Caco-2 (cell line): ENCODE measurements around the gene CSF3. TPM values are rescaled to one million over a fixed set of nuclear protein-coding genes. Genes with fewer than 3 reads are reported as not detected.
A peak's percentile ranks its signal among the peaks of the same experiment; 100 is the strongest.

ENCODE experiments used
- BruUV-seq: library from RNA; stranded (reverse); fragments of 400-500 nt; replicated peaks from 2 replicates; lab custom pipeline; 2021; lab: Mats Ljungman, UMichigan
- CTCF ChIA-PET: fragments of 300-600 bp; sonication (Branson Sonifier 250); formaldehyde crosslinking; loops from one replicate; lab custom pipeline; 2022; ENCODE audit warnings: antibody characterized with exemption; lab: Charles Lee
- POLR2A ChIA-PET: fragments of 300-600 bp; sonication (Branson Sonifier 250); formaldehyde crosslinking; loops from one replicate; lab custom pipeline; 2022; ENCODE audit warnings: antibody characterized with exemption; lab: Charles Lee
- DNase-seq, 2 experiments: peaks; one replicate each; pipeline versions ENCODE4 v3.0.0 to v3.0.0-alpha.2; 2020 to 2022
- H3K27me3 ChIP-seq: replicated peaks from 2 replicates; pipeline ENCODE4 v1.6.0; 2011; ENCODE audit warnings: low read length; ENCODE audit not compliant: control insufficient read depth, insufficient read depth
- H3K36me3 ChIP-seq: 2 replicates; pipeline ENCODE4 v1.5.1; 2011; ENCODE audit warnings: low read length; ENCODE audit not compliant: control insufficient read depth, insufficient read depth
- H3K4me1 ChIP-seq: fragments of 250-450 bp; sonication (Bioruptor Pico); 2 replicates; pipeline ENCODE4 v1.5.1; 2020; ENCODE audit warnings: mild to moderate bottlenecking
- H3K4me3 ChIP-seq: 2 replicates; pipeline ENCODE4 v1.5.1; 2011; ENCODE audit warnings: low read depth, mild to moderate bottlenecking, control low read depth, low read length
- H3K9me3 ChIP-seq: fragments of 250-450 bp; sonication (Bioruptor Pico); 2 replicates; pipeline ENCODE4 v1.5.1; 2020; ENCODE audit warnings: mild to moderate bottlenecking, moderate library complexity
- H3K27ac Mint-ChIP-seq: one replicate; pipeline ENCODE4 v1.8.0; 2022; ENCODE audit warnings: mixed read lengths; ENCODE audit not compliant: unreplicated experiment
- H3K27me3 Mint-ChIP-seq: one replicate; pipeline ENCODE4 v1.8.0; 2022; ENCODE audit warnings: mixed read lengths; ENCODE audit not compliant: insufficient read depth, unreplicated experiment
- H3K36me3 Mint-ChIP-seq: one replicate; pipeline ENCODE4 v1.8.0; 2022; ENCODE audit warnings: mild to moderate bottlenecking, mixed read lengths; ENCODE audit not compliant: insufficient read depth, unreplicated experiment
- H3K4me1 Mint-ChIP-seq: one replicate; pipeline ENCODE4 v1.8.0; 2022; ENCODE audit warnings: low read depth, mixed read lengths; ENCODE audit not compliant: unreplicated experiment
- H3K4me3 Mint-ChIP-seq: one replicate; pipeline ENCODE4 v1.8.0; 2022; ENCODE audit warnings: mild to moderate bottlenecking, moderate library complexity, mixed read lengths; ENCODE audit not compliant: unreplicated experiment
- H3K9me3 Mint-ChIP-seq: one replicate; pipeline ENCODE4 v1.8.0; 2022; ENCODE audit warnings: mixed read lengths; ENCODE audit not compliant: unreplicated experiment
- intact Hi-C: fragments of 100-400 bp; cut with micrococcal nuclease; formaldehyde crosslinking; loops from one replicate; pipeline ENCODE4 v1.10.0; 2022; ENCODE audit not compliant: unreplicated experiment
- total RNA-seq: library from RNA; stranded (reverse); gene quantifications from 2 replicates; pipeline ENCODE4 v1.2.3, GENCODE V29; 2022
- TF ChIP-seq, protein P1 (sequence below), 2 experiments: fragments of 200-600 bp in 1 of 2; IDR thresholded peaks; 1 replicate in 1 of 2; 2 replicates in 1 of 2; pipeline versions ENCODE4 v1.5.1 to v1.8.0; 2011 to 2022; ENCODE audit warnings: antibody characterized with exemption in 1 of 2, control low read depth in 1 of 2, inconsistent platforms in 1 of 2, low read depth in 1 of 2, low read length in 1 of 2, mild to moderate bottlenecking in 1 of 2, moderate library complexity in 1 of 2; ENCODE audit not compliant: insufficient read depth in 1 of 2, severe bottlenecking in 1 of 2, unreplicated experiment in 1 of 2

CSF3 gene
- total RNA-seq, 1 experiment from 2014 or later = not detected

DNA sequence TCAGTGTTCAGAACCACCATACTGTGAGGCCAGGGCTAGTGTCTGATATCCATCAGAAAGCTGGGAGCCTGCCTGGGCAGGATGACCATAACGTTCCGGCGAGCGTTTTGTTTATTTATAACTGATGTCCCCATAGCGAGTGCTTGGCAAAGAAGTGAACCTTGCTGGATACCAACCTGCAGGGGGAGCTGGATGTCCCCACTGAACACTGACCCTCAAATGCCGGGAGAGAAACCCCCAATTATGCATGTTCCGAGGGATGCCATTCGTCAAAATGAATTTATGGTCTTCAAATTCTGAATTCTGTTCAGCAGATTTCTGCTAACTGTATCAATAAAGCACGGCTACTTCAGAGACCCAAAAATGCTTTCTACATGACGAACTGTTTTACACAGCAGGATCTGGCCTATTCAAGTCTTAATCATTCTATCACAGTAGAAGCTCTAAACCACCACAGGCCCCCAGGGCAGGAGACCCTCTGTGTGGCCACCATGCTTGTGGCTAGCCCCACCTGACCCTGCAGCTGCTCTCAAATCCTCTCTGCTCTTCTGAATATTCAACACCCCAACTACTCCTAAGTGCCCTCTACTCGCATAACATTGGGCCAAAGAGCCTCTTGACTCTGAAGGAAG lies 23.8 kb downstream of the CSF3 start:
- Mint-ChIP-seq H3K27me3 (no peaks in the 10 kb centered on the region), H3K4me3 (no peak overlapping the region), H3K36me3 (peaks cover 21% of the 10 kb centered on the region), H3K4me1 (no peaks in the 10 kb centered on the region), H3K9me3 (no peaks in the 10 kb centered on the region), H3K27ac (no peak overlapping the region)
- no peaks in the 10 kb centered on the region for H3K27me3 ChIP-seq
- H3K36me3 ChIP-seq = no peaks in the 10 kb centered on the region; the same call in 1 of the 2 replicates
- CTCF ChIA-PET = interaction anchor here (0.7 to 1.4 kb wide), 3 partner anchors 37 to 73 kb away, joined by 4 to 10 read pairs (median 10); no protein-coding TSS in a partner anchor
- H3K4me3 ChIP-seq = no peak overlapping the region
- no peaks in the 10 kb centered on the region for H3K4me1 ChIP-seq
- peak in 1 of 2 experiments; percentile 53 for DNase-seq
- intact Hi-C loops = loop anchor here (1.0 to 2.0 kb wide), 2 partner anchors 36 to 47 kb away; no protein-coding TSS in a partner anchor
- POLR2A ChIA-PET = interaction anchor here (0.6 to 0.7 kb wide), 2 partner anchors 15 to 84 kb away, joined by 3 to 4 read pairs; partner anchors contain the start of gene MED24
- no peaks in the 10 kb centered on the region for H3K9me3 ChIP-seq
- TF ChIP-seq, protein P1, sequence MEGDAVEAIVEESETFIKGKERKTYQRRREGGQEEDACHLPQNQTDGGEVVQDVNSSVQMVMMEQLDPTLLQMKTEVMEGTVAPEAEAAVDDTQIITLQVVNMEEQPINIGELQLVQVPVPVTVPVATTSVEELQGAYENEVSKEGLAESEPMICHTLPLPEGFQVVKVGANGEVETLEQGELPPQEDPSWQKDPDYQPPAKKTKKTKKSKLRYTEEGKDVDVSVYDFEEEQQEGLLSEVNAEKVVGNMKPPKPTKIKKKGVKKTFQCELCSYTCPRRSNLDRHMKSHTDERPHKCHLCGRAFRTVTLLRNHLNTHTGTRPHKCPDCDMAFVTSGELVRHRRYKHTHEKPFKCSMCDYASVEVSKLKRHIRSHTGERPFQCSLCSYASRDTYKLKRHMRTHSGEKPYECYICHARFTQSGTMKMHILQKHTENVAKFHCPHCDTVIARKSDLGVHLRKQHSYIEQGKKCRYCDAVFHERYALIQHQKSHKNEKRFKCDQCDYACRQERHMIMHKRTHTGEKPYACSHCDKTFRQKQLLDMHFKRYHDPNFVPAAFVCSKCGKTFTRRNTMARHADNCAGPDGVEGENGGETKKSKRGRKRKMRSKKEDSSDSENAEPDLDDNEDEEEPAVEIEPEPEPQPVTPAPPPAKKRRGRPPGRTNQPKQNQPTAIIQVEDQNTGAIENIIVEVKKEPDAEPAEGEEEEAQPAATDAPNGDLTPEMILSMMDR (IDR thresholded peaks at IDR 0.05; ENCODE audit: insufficient read depth in 1 of 2, low read depth in 1 of 2, low read length in 1 of 2, severe bottlenecking in 1 of 2, unreplicated experiment in 1 of 2) = peak; percentile 44 to 56
- no TSS peak for BruUV-seq

DNA sequence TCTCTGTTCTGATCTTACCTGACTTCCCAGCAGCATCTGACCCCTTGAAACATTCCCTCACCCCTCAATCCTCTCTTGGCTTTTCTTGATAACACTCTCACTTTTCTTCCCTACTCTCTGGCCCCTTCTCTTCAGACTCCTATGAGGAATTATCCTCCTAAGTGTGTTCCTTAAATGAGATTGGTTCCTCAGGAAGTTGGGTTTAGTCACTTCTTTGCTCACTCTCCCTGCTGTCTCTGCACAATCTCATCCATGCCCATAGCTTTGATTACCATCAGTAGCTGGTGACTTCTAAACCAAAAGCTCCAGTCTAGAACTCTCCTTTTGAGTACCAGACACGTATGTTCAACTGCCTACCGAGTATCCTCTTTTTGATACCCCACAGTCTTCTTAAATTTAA lies 26.0 kb downstream of the CSF3 start:
- no peak overlapping the region for H3K4me3 Mint-ChIP-seq
- H3K9me3 Mint-ChIP-seq = no peaks in the 10 kb centered on the region
- Histone ChIP-seq H3K27me3 (no peaks in the 10 kb centered on the region), H3K9me3 (no peaks in the 10 kb centered on the region), H3K4me1 (no peaks in the 10 kb centered on the region), H3K4me3 (no peak overlapping the region), H3K36me3 (no peaks in the 10 kb centered on the region)
- ChIA-PET POLR2A (no interaction called here), CTCF (interaction anchor here (0.7 to 1.5 kb wide), 2 partner anchors 70 to 72 kb away, joined by 3 to 5 read pairs; no protein-coding TSS in a partner anchor)
- peaks cover 20% of the 10 kb centered on the region for H3K36me3 Mint-ChIP-seq
- BruUV-seq = no TSS peak
- no peak for DNase-seq
- intact Hi-C loops = no loop called here
- H3K4me1 Mint-ChIP-seq = no peaks in the 10 kb centered on the region
- H3K27me3 Mint-ChIP-seq = no peaks in the 10 kb centered on the region
- TF ChIP-seq, protein P1 (IDR thresholded peaks at IDR 0.05; ENCODE audit: insufficient read depth in 1 of 2, low read depth in 1 of 2, low read length in 1 of 2, severe bottlenecking in 1 of 2, unreplicated experiment in 1 of 2) = no peak
- H3K27ac Mint-ChIP-seq = no peak overlapping the region

DNA sequence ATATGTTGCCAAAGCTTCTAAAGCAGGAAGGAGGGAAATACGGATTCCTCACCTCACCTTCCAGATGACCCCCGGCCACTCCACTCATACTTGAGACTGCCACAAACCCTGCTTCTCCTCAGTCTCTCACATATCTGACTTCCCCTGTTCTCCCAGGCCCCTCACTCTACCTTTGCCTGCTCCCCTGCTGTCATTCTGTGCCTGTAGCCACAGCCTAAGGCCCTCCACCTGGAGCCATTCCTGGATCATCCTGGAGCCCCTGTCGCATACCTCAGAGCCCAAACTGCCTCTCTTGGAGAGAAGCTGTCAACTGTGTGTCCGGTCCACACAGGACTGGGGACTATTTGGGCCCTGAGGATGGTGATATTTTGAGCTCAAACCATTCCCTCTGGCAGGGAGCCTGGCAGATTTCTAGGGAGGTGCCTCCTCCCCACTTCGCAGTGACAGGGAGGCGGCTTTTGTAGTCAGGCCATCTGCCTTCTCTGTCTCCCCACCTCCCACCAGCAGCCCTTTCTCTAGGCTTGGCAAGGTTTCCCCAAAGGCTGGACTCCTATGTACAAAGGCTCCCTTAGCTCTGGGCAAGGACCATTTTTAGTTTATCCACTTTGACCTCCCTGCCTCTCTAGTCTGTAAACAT lies 41.3 kb downstream of the CSF3 start:
- Mint-ChIP-seq H3K27me3 (no peaks in the 10 kb centered on the region), H3K4me3 (no peak overlapping the region), H3K9me3 (no peaks in the 10 kb centered on the region), H3K27ac (no peak overlapping the region), H3K4me1 (peaks cover 11% of the 10 kb centered on the region), H3K36me3 (peaks cover 28% of the 10 kb centered on the region)
- Histone ChIP-seq H3K9me3 (no peaks in the 10 kb centered on the region), H3K36me3 (no peaks in the 10 kb centered on the region; the same call in 1 of the 2 replicates), H3K4me3 (no peak overlapping the region), H3K27me3 (no peaks in the 10 kb centered on the region), H3K4me1 (0 out of 2 replicates have a peak, but pooled peaks cover 3% of the 10 kb centered on the region)
- ChIA-PET POLR2A (no interaction called here), CTCF (no interaction called here)
- TF ChIP-seq, protein P1 (IDR thresholded peaks at IDR 0.05; ENCODE audit: insufficient read depth in 1 of 2, low read depth in 1 of 2, low read length in 1 of 2, severe bottlenecking in 1 of 2, unreplicated experiment in 1 of 2) = no peak
- BruUV-seq = no TSS peak
- intact Hi-C loops = no loop called here
- DNase-seq = no peak
